CD4-positive, alpha-beta T cell (primary cell): ENCODE results near the gene GGA2. TPM values are rescaled to one million over a fixed set of nuclear protein-coding genes. Genes with fewer than 3 reads are reported as not detected.

Source experiments
- ATAC-seq: fragments of 200-7000 bp; cut with Tn5 transposase; one replicate; pipeline ENCODE4 v1.10.0; 2022; ENCODE audit warnings: mild to moderate bottlenecking; ENCODE audit not compliant: poor library complexity
- CTCF ChIA-PET: fragments of 350-600 bp; sonication (Branson Sonifier 250); formaldehyde crosslinking; loops from one replicate; lab custom pipeline; 2021; ENCODE audit warnings: antibody characterized with exemption, inconsistent platforms; lab: Charles Lee
- POLR2A ChIA-PET: fragments of 350-600 bp; sonication (Branson Sonifier 250); formaldehyde crosslinking; loops from one replicate; lab custom pipeline; 2021; ENCODE audit warnings: antibody characterized with exemption, inconsistent platforms; lab: Charles Lee
- DNase-seq, 14 experiments: peaks; one replicate each; pipeline ENCODE4 v3.0.0-alpha.2; 2013 to 2020; ENCODE audit warnings: mixed read lengths in 2 of 14
- H3K27ac ChIP-seq, 2 donors: one replicate each; pipeline versions ENCODE4 v1.5.1 to v1.7.0; 2013; ENCODE audit warnings: low read length in 2 of 2, low read depth in 1 of 2, mild to moderate bottlenecking in 1 of 2
- H3K27me3 ChIP-seq, 2 experiments: 1 replicate in 1 of 2; 2 replicates in 1 of 2; pipeline versions ENCODE4 v1.6.1 to v1.7.0; 2013; ENCODE audit warnings: low read length in 2 of 2, control low read depth in 1 of 2, mild to moderate bottlenecking in 1 of 2, moderate library complexity in 1 of 2; ENCODE audit not compliant: insufficient read depth in 2 of 2, control insufficient read depth in 1 of 2
- H3K36me3 ChIP-seq: one replicate; pipeline ENCODE4 v1.6.1; 2013; ENCODE audit warnings: low read length, control low read depth; ENCODE audit not compliant: insufficient read depth
- H3K4me1 ChIP-seq: one replicate; pipeline ENCODE4 v1.6.1; 2013; ENCODE audit warnings: low read length, control low read depth; ENCODE audit not compliant: insufficient read depth
- H3K4me3 ChIP-seq: one replicate; pipeline ENCODE4 v1.5.1; 2013; ENCODE audit warnings: mild to moderate bottlenecking, low read length, moderate library complexity
- H3K9me3 ChIP-seq, 2 experiments: 1 replicate in 1 of 2; 2 replicates in 1 of 2; pipeline versions ENCODE4 v1.6.1 to v1.7.0; 2013; ENCODE audit warnings: low read length in 2 of 2, mild to moderate bottlenecking in 2 of 2, control low read depth in 1 of 2, moderate library complexity in 1 of 2; ENCODE audit not compliant: control insufficient read depth in 1 of 2, insufficient read depth in 1 of 2
- H3K27ac Mint-ChIP-seq: one replicate; pipeline ENCODE4 v1.8.0; 2020; ENCODE audit warnings: mixed read lengths
- H3K27me3 Mint-ChIP-seq: one replicate; pipeline ENCODE4 v1.8.0; 2021; ENCODE audit warnings: mixed read lengths
- H3K36me3 Mint-ChIP-seq: one replicate; pipeline ENCODE4 v1.8.0; 2021; ENCODE audit warnings: low read depth, mixed read lengths
- H3K4me1 Mint-ChIP-seq: one replicate; pipeline ENCODE4 v1.8.0; 2021; ENCODE audit warnings: low read depth, mixed read lengths
- H3K4me3 Mint-ChIP-seq: one replicate; pipeline ENCODE4 v1.8.0; 2020; ENCODE audit warnings: mild to moderate bottlenecking, mixed read lengths
- H3K9me3 Mint-ChIP-seq: one replicate; pipeline ENCODE4 v1.8.0; 2020; ENCODE audit warnings: mixed read lengths
- CTCF ChIP-seq: fragments of 200-600 bp; IDR thresholded peaks from one replicate; pipeline ENCODE4 v1.8.0; 2022; ENCODE audit warnings: antibody characterized with exemption, mild to moderate bottlenecking
- intact Hi-C, 2 experiments: fragments of 100-400 bp; cut with DNase I in 1 of 2; cut with micrococcal nuclease in 1 of 2; formaldehyde crosslinking; loops; one replicate each; pipeline versions ENCODE4 v1.15.1 to v1.9.0; 2023 to 2025; cut with DNase I, micrococcal nuclease
- total RNA-seq, 174 experiments: library from RNA in 2 of 174; stranded (reverse) in 2 of 174; gene quantifications; one replicate each; pipeline ENCODE4 v1.2.3 and lab custom pipeline; 2021 to 2026

The GGA2 gene
- total RNA-seq, 2 experiments from 2014 or later: 96.5 to 96.9 TPM

GRCh38 chr16:23480257-23480656 is 30.0 kb downstream of the GGA2 start:
- intact Hi-C loops: no loop called here
- Mint-ChIP-seq H3K9me3 (no peaks in the 10 kb centered on the region), H3K27ac (peak overlapping the region; percentile 17), H3K36me3 (peaks cover 92% of the 10 kb centered on the region), H3K27me3 (no peaks in the 10 kb centered on the region), H3K4me1 (no peaks in the 10 kb centered on the region), H3K4me3 (no peak overlapping the region)
- Histone ChIP-seq H3K36me3 (peaks cover 83% of the 10 kb centered on the region), H3K27ac (no peak overlapping the region), H3K4me3 (no peak overlapping the region), H3K9me3 (no peaks in the 10 kb centered on the region), H3K4me1 (no peaks in the 10 kb centered on the region), H3K27me3 (no peaks in the 10 kb centered on the region)
- TF ChIP-seq CTCF: no peak
- POLR2A ChIA-PET: no interaction called here
- no peak for DNase-seq
- ATAC-seq: no peak
- CTCF ChIA-PET: no interaction called here

GRCh38 chr16:23479138-23479537 is 31.2 kb downstream of the GGA2 start:
- Mint-ChIP-seq H3K27ac (no peak overlapping the region), H3K36me3 (peaks cover 92% of the 10 kb centered on the region), H3K4me1 (no peaks in the 10 kb centered on the region)

GRCh38 chr16:23478566-23478965 is 31.7 kb downstream of the GGA2 start:
- no peak for TF ChIP-seq CTCF
- ChIA-PET POLR2A (no interaction called here), CTCF (no interaction called here)
- Histone ChIP-seq H3K36me3 (peaks cover 85% of the 10 kb centered on the region), H3K4me3 (no peak overlapping the region), H3K9me3 (no peaks in the 10 kb centered on the region), H3K27ac (no peak overlapping the region), H3K4me1 (no peaks in the 10 kb centered on the region), H3K27me3 (no peaks in the 10 kb centered on the region)
- Mint-ChIP-seq H3K27ac (no peak overlapping the region), H3K4me1 (no peaks in the 10 kb centered on the region), H3K4me3 (no peak overlapping the region), H3K9me3 (no peaks in the 10 kb centered on the region), H3K27me3 (no peaks in the 10 kb centered on the region), H3K36me3 (peaks cover 96% of the 10 kb centered on the region)
- intact Hi-C loops: no loop called here
- ATAC-seq (no peak), DNase-seq (no peak)

More at GRCh38 chr16:23479138-23479537, 31.2 kb downstream of the GGA2 start:
- Histone ChIP-seq H3K9me3 (no peaks in the 10 kb centered on the region), H3K27me3 (no peaks in the 10 kb centered on the region), H3K4me3 (no peak overlapping the region), H3K36me3 (peaks cover 81% of the 10 kb centered on the region), H3K4me1 (no peaks in the 10 kb centered on the region), H3K27ac (no peak overlapping the region)
- Mint-ChIP-seq H3K27me3 (no peaks in the 10 kb centered on the region), H3K4me3 (no peak overlapping the region), H3K9me3 (no peaks in the 10 kb centered on the region)
- DNase-seq (no peak), ATAC-seq (no peak)
- CTCF ChIA-PET: no interaction called here
- TF ChIP-seq CTCF: no peak
- intact Hi-C loops: no loop called here
- POLR2A ChIA-PET: no interaction called here
